NCI-H2196 (cell line): Measurements from ENCODE around the gene TEX14.
"Not testable (repeated sequence)": the region's sequence is repeated elsewhere in the genome, so short reads cannot be mapped to it uniquely, and the experiment has no call there.

Experiments
- DNase-seq: peaks from one replicate; lab custom pipeline; 2025; ENCODE audit not compliant: unreplicated experiment; lab: John Stamatoyannopoulos, UW

TEX14 gene

DNA sequence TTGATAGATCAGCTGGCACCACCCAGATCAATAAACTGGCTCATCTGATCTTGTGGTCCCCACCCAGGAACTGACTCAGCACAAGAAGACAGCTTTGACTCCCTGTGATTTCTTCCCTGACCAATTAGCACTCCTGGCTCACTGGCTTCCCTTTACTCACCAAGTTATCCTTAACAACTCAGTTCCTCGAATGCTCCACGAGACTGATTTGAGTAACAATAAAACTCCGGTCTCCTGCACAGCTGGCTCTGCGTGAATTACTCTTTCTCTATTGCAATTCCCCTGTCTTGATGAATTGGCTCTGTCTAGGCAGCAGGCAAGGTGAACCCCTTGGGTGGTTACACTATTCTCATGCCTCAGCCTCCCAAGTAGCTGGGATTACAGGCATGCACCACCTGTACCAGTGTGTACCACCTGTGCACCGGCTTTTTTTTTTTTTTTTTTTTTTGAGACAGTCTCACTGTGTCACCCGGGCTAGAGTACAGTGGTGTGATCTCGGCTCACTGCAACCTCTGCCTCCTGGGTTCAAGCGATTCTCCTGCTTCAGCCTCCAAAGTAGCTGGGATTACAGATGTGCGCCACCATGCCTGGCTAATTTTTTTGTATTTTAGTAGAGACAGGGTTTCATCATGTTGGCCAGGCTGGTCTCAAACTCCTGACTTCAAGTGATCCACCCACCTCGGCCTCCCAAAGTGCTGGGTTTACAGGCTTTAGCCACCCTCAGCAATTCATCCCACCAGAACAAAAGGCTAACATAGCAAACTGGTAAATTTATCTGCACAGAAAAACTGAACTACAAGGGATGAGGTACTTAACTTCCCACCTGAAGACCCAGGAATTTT lies 33.7 kb downstream of the TEX14 start:
- not testable (repeated sequence) for DNase-seq

- DNase-seq, result no peak
These were observed 43.6 kb downstream of the TEX14 start for GRCh38 chr17:58648236-58648635.

- DNase-seq, result no peak
These were observed 48.7 kb downstream of the TEX14 start for GRCh38 chr17:58643147-58643546.

DNA sequence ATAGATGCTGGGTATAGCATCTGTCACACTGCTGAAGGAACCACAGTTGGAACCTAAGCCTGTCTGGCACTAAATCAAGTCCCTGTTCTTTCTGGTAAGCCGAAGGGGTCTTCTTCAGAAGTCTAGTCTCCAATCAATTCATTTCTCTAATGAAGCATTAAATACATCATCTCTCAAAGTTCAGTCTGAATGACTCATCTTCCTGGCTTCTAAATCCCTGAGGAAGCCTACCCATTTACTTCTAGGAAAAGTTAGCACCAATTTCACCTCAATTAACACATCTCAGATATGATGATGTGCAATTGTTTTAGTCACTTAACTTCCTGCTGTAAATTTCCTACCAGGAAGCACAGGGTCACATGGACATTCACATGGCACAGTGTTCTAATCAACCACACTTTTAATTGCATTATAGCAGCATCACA lies 49.9 kb downstream of the TEX14 start:
- no peak for DNase-seq

DNA sequence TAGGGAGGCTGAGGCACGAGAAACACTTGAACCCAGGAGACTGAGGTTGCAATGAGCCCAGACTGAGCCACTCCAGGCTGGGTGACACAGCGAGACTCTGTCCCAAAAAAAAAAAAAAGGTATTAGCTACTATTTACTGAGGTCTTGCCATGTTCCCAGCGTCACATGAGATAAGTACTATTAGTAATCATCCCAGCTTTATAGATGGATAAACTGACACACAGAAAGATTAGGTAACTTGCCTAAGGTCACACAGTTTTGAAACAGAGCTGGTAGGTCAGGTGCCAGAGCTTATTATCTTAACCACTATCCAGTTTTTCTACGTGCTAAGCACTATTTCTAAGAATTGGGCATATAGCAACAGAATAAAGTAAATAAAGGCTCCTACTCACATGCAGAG lies 51.6 kb downstream of the TEX14 start:
- DNase-seq, result no peak

DNA sequence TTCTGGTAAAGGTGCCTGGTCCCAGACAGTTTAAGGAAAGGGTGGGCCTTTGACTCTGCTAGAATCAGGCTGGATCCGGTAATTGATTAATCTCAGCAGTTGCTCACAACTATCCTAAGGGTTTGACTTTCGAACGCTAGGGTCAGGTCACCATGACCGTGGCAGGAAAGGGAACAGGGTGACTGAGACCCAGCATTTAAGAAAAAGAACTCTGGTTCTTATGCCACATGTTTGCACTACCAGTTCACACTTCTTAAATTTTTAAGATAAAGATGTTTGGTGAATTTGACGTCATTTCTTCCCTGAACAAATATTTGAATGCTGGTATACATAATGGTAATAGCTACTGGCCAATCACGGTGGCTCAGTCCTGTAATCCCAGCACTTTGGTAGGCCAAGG lies 52.2 kb downstream of the TEX14 start:
- no peak for DNase-seq

- DNase-seq, result no peak
These were observed 54.8 kb downstream of the TEX14 start for GRCh38 chr17:58637011-58637570.

DNA sequence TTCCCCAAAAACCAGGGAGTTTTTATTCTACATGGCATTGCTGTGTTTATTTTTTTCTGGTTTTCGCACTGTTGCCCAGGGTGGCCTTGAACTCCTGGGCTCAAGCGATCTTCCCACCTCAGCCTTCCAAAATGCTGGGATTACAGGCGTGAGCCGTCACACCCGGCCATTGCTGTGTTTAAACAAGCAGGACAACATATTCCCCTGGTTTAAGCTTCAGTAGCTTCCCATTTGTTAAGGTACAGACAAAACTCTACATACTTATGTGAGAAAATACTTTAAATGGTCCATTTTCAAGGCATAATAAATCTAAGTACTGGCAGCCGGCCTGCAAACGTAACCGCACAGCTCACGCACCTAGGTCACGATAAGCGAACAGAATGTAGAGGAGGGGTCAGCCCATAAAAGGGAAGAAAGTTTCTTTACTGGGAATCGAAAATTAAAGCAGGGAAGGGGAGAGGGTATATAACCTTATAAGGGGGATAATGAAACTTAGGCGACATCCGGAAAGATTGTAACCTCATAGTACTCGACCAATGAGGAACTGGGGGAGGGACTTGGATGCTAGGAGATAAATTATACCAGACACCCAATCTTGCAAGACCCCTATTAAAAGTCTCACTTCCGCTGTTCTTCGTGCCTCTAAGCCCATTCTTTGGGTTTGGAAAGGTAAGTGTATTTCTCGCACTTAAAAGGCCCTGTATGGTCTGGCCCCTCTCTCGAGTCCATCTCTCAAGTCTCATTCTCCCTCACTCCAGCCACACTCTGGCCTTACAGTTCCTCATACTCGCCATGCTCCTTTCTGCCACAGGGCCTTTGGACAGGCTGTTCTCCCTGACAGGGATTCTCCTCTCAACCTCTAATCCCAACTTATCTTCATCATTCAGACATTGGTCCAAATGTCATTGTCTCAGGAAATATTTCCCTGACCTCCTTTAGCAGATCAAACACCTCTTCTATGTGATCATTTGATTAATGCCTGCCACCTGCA lies 59.2 kb downstream of the TEX14 start:
- no peak for DNase-seq

GRCh38 chr17:58631523-58632323 lies 60.1 kb downstream of the TEX14 start:
- no peak for DNase-seq

DNA sequence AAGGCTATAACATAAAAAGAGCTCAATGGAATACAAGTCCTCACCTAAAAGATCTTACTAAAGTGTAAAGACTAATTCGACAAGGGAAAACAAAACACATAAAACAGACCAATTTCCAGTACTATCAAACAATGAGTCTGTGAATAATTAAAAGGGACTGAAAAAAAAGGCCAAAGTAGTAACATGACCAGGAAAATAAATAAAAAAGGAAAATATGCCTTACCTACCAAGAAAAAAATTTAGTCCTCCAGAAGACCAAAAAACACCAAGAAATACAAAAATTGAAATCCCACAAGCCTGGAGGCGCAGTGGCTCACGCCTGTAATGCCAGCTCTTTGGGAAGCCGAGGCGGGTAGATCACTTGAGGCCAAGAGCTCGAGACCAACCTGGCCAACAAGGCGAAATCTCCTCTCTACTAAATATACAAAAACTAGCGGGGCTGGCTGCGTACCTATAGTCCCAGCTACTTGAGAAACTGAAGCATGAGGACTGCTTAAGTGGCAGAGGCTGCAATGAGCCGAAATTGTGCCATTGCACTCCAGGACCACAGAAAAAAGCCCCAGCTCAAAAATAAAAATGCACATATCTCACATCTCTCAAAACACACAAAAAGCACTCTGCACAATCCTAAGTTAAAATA lies 60.8 kb downstream of the TEX14 start:
- no peak for DNase-seq

DNA sequence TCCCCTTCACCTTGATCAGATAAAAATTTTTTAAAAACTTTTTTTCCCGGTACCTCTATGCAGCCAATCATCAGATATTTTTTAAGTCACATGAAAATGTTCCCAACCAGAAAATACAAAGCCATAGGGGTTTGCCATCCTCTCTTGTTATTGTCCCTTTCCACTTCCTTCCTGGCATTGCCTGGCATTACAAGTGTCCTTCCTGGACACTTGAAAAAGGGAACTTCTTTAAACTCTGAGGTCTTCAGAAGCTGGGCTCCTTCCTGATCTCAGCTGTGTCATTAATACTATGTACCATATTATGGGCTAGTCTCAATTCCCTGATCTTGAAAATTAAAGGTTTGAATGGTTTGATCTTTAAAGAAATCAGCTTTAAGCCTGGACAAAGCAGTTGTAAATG lies 64.9 kb downstream of the TEX14 start:
- DNase-seq, result no peak

- no peak for DNase-seq
These were observed 67.1 kb downstream of the TEX14 start for GRCh38 chr17:58624751-58625150.

- no peak for DNase-seq
These were observed 70.7 kb downstream of the TEX14 start for GRCh38 chr17:58621174-58621573.

GRCh38 chr17:58618336-58618735 lies 73.5 kb downstream of the TEX14 start:
- DNase-seq, result no peak

GRCh38 chr17:58617563-58617962 lies 74.3 kb downstream of the TEX14 start:
- DNase-seq, result no peak

GRCh38 chr17:58615768-58616659 lies 75.8 kb downstream of the TEX14 start:
- DNase-seq, result no peak

DNA sequence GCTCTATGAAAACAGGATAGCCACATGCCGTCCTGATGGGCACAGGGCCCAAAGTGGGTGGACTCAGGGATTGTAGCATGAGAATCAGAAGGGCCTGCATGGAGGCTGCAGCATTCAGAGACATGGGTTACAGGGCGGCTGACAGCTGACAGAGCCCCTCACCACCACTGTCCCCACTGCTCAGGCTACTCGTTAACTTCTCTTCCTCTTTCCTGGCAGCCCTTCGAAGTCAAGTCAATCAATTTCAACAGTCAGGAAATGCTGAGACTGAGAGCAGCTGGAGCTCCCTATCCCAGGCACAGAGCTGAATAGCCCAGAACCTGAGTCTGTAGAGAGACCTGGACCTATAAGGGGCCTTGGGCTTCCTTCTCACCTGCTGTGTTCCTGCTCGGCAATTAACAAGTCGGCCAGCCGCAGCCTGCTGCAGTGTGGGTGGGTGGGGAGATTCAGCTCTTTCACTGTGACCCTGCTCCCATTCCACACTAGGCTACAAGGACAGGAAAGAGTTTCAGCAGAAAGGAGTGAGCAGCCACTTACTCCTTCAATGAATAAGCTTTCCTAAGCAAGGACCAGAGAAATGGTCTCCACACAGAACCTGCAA lies 76.9 kb downstream of the TEX14 start:
- DNase-seq, result no peak

DNA sequence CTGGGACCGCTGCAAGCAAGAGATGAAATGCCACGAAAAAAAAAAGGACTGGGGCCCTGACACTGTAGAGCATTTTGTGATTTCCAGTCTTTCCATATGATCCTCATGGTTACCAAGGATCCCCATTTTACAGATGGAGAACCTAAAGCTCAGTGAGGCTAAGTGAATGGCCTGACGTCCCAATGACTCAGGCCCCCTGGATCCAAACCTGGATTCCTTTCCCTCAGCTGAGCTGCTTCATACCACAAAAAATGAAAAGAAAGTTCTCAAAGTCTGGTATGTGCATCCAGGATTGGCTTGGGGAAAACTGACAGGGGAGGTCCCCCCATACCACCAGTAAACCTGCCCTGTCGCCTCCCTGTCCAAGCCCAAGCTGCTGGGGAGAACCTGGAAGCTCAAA lies 80.5 kb downstream of the TEX14 start:
- no peak for DNase-seq

DNA sequence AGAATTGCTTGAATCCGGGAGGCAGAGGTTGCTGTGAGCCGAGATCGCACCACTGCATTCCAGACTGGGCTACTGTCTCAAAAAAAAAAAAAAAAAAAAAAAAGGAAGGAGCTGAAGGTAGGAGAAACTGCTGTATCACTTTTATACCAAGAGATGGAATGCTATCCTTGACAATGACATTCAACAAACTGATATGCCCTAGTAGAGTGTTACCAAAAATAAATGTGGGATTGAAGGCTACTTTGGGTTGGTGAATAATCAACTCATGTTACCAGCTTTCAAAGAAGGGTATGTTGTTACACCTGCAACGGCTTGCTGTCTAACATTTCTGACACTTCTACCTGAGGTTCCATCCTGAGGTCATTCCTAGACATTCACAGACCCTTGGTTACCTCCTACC lies 84.9 kb downstream of the TEX14 start:
- DNase-seq, result no peak
